Gastrocnemius medialis (tissue), 4 donors: Measurements from ENCODE around the gene SORL1. TPM values are rescaled to one million over a fixed set of nuclear protein-coding genes. Genes with fewer than 3 reads are reported as not detected.
A peak's percentile ranks its signal among the peaks of the same experiment; 100 is the strongest.

Experiments used
- ATAC-seq, 2 donors: fragments of 150-250 bp; one replicate each; pipeline ENCODE4 v1.9.1; 2016
- DNase-seq, 2 donors: peaks; one replicate each; pipeline ENCODE4 v3.0.0-alpha.2; 2019
- H3K27ac ChIP-seq, 4 donors: fragments of 200-600 bp; sonication (generic); 1 replicate in 1 of 4; 2 replicates in 3 of 4; pipeline ENCODE4 v1.5.1; 2016 to 2018; ENCODE audit warnings: mild to moderate bottlenecking in 2 of 4, moderate library complexity in 1 of 4
- H3K27me3 ChIP-seq, 3 donors: fragments of 200-600 bp; sonication (generic) in 2 of 3; 1 replicate in 1 of 3; 2 replicates in 2 of 3; pipeline versions ENCODE4 v1.5.1 to v1.6.0; 2016 to 2019; ENCODE audit warnings: mild to moderate bottlenecking in 1 of 3, moderate library complexity in 1 of 3
- H3K36me3 ChIP-seq, 2 donors: fragments of 200-600 bp; sonication (generic) in 1 of 2; one replicate each; pipeline ENCODE4 v1.5.1; 2017 to 2018
- H3K4me1 ChIP-seq, 2 donors: fragments of 200-600 bp; sonication (generic) in 1 of 2; one replicate each; pipeline ENCODE4 v1.5.1; 2016 to 2017; ENCODE audit warnings: mild to moderate bottlenecking in 2 of 2
- H3K4me3 ChIP-seq, 4 donors: fragments of 200-600 bp; sonication (generic) in 3 of 4; 1 replicate in 1 of 4; 2 replicates in 3 of 4; pipeline ENCODE4 v1.5.1; 2016 to 2019; ENCODE audit warnings: mild to moderate bottlenecking in 2 of 4
- H3K9me3 ChIP-seq, 3 donors: fragments of 200-600 bp; sonication (generic) in 2 of 3; 1 replicate in 1 of 3; 2 replicates in 2 of 3; pipeline ENCODE4 v1.5.1; 2016 to 2019
- POLR2A ChIP-seq, 2 donors: fragments of 450-650 bp; IDR thresholded peaks; one replicate each; pipeline ENCODE4 v1.6.1; 2017; ENCODE audit warnings: antibody characterized with exemption in 2 of 2, mild to moderate bottlenecking in 2 of 2, moderate library complexity in 2 of 2
- in situ Hi-C, 4 donors: fragments of 200-750 bp; cut with MboI; loops; one replicate each; pipeline versions ENCODE4 v1.15.0 to v1.8.0; 2017; ENCODE audit warnings: low sequenced_read_pairs in 4 of 4
- intact Hi-C: fragments of 100-400 bp; cut with DNase I; formaldehyde crosslinking; loops from one replicate; pipeline ENCODE4 v1.15.1; 2023; ENCODE audit warnings: low total_unique reads
- total RNA-seq, 4 donors: library from RNA; depleted of rRNA; stranded (reverse); fragments of >200 nt; gene quantifications; one replicate each; pipeline versions ENCODE4 v1.1.0 to v1.2.3, GENCODE V29; 2016
- TF ChIP-seq, protein P1 (sequence below), 5 experiments: fragments of 450-650 bp in 3 of 5; fragments of 200-600 bp in 2 of 5; sonication (generic) in 2 of 5; IDR thresholded peaks in 4 of 5; conservative IDR thresholded peaks in 1 of 5; 1 replicate in 4 of 5; 2 replicates in 1 of 5; pipeline ENCODE4 v1.5.1; 2016 to 2019; ENCODE audit warnings: antibody characterized with exemption in 5 of 5, mild to moderate bottlenecking in 3 of 5, moderate library complexity in 3 of 5

SORL1 gene
- total RNA-seq, 4 donors from 2014 or later, result 0.78 to 2.7 (median 2.3) TPM

DNA sequence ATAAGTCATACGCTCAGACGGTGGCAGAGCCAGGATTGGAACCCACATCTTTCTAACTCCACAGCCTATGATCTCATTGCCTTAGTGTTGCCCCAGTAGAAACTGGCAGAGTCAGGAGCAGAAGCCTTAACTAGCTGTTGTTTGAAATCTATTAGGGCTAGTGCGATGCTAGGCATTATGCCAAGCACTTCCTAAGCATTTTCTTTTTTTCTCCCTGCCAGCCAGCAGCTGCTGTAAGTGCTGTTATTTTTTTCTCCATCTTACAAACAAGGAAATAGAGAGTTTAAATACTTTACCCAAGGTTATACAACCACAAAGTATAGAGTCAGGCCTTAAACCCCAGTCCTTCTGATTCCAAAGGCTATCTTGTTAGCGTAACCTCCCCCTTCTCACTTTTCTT is 161.6 kb downstream of the SORL1 start:
- H3K27ac ChIP-seq, result no peak overlapping the region
- H3K4me1 ChIP-seq, result no peaks in the 10 kb centered on the region
- H3K36me3 ChIP-seq, result no peaks in the 10 kb centered on the region
- no peaks in the 10 kb centered on the region for H3K9me3 ChIP-seq
- ATAC-seq (no peak), DNase-seq (no peak)
- TF ChIP-seq, protein P1, sequence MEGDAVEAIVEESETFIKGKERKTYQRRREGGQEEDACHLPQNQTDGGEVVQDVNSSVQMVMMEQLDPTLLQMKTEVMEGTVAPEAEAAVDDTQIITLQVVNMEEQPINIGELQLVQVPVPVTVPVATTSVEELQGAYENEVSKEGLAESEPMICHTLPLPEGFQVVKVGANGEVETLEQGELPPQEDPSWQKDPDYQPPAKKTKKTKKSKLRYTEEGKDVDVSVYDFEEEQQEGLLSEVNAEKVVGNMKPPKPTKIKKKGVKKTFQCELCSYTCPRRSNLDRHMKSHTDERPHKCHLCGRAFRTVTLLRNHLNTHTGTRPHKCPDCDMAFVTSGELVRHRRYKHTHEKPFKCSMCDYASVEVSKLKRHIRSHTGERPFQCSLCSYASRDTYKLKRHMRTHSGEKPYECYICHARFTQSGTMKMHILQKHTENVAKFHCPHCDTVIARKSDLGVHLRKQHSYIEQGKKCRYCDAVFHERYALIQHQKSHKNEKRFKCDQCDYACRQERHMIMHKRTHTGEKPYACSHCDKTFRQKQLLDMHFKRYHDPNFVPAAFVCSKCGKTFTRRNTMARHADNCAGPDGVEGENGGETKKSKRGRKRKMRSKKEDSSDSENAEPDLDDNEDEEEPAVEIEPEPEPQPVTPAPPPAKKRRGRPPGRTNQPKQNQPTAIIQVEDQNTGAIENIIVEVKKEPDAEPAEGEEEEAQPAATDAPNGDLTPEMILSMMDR (IDR thresholded peaks at IDR 0.05 in 4 of 5, conservative IDR thresholded peaks at IDR 0.05 in 1 of 5), result no peak
- TF ChIP-seq POLR2A (IDR thresholded peaks at IDR 0.05), result no peak
- no peaks in the 10 kb centered on the region for H3K27me3 ChIP-seq
- intact Hi-C loops (no loop called here), in situ Hi-C loops (no loop called here)
- H3K4me3 ChIP-seq, result no peak overlapping the region

DNA sequence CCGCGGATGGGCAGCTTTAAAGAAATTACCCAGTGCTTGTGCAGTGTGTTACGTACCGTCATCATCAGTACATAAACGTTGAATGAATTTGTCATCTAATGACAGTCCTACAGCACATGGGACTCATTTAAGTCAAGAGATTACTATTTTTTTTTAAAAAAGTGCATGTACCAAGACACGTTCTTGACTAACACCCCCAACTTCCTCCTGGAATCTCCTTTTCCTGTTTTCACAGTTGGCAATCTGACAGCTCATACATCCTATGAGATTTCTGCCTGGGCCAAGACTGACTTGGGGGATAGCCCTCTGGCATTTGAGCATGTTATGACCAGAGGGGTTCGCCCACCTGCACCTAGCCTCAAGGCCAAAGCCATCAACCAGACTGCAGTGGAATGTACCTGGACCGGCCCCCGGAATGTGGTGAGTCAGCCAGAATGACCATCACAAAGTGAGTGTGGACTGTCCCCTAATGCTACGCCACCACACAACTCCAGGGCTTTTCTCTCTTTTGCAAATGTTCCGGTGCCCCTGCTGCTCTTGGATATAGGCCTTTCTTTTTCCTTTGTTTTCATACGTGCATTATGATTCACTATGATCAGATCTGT is 162.6 kb downstream of the SORL1 start:
- Histone ChIP-seq H3K4me1 (no peaks in the 10 kb centered on the region), H3K9me3 (no peaks in the 10 kb centered on the region), H3K27ac (no peak overlapping the region), H3K4me3 (no peak overlapping the region), H3K36me3 (no peaks in the 10 kb centered on the region), H3K27me3 (no peaks in the 10 kb centered on the region)
- no peak for TF ChIP-seq POLR2A (IDR thresholded peaks at IDR 0.05)
- ATAC-seq (no peak), DNase-seq (no peak)
- intact Hi-C loops, result no loop called here
- in situ Hi-C loops, result no loop called here

DNA sequence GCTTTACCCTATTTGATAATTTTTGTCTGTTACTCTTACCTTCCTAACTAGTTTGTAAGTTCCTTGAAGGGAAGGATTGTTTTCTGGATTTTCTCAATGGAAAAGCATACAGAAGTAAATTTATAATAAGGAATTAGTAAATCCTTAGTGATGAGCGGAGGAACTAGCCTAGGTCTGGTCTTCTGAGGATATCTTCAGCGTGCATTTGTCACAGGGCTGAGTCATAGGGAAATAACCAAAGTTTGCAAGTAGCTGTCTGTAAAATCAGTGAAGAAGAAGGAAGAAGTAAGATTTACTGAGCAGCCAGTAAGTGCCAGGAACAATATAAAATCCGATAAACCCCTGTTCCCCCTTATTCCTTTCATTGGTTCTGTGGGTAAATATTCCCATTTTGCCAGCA is 163.4 kb downstream of the SORL1 start:
- TF ChIP-seq POLR2A (IDR thresholded peaks at IDR 0.05), result no peak
- TF ChIP-seq, protein P1 (IDR thresholded peaks at IDR 0.05 in 4 of 5, conservative IDR thresholded peaks at IDR 0.05 in 1 of 5), result no peak
- Histone ChIP-seq H3K27ac (no peak overlapping the region), H3K4me1 (peaks cover 0 to 5% of the 10 kb centered on the region in 2 donors), H3K9me3 (no peaks in the 10 kb centered on the region), H3K27me3 (no peaks in the 10 kb centered on the region), H3K4me3 (no peak overlapping the region), H3K36me3 (no peaks in the 10 kb centered on the region)
- ATAC-seq (no peak), DNase-seq (no peak)
- intact Hi-C loops (no loop called here), in situ Hi-C loops (no loop called here)

DNA sequence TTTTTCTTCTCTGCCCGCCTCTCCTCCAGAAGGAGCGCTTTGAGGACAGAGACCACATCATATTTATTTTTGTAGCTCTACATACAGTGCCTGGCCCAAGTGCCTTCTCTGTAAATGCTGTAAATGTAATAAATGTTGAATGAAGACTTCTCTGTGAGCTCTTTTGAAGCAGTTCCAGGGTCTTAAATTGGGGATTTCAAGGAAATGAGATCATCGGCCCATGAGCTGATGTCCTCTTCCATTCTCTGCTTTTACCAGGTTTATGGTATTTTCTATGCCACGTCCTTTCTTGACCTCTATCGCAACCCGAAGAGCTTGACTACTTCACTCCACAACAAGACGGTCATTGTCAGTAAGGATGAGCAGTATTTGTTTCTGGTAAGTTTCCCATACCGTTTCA is 166.4 kb downstream of the SORL1 start:
- Histone ChIP-seq H3K4me3 (no peak overlapping the region), H3K9me3 (no peaks in the 10 kb centered on the region), H3K4me1 (peaks cover 0 to 7% of the 10 kb centered on the region in 2 donors), H3K27me3 (no peaks in the 10 kb centered on the region), H3K36me3 (no peaks in the 10 kb centered on the region), H3K27ac (no peak overlapping the region)
- TF ChIP-seq POLR2A (IDR thresholded peaks at IDR 0.05), result no peak
- TF ChIP-seq, protein P1 (IDR thresholded peaks at IDR 0.05 in 4 of 5, conservative IDR thresholded peaks at IDR 0.05 in 1 of 5), result no peak
- no peak for DNase-seq
- no peak for ATAC-seq
- intact Hi-C loops, result no loop called here
- in situ Hi-C loops, result no loop called here

DNA sequence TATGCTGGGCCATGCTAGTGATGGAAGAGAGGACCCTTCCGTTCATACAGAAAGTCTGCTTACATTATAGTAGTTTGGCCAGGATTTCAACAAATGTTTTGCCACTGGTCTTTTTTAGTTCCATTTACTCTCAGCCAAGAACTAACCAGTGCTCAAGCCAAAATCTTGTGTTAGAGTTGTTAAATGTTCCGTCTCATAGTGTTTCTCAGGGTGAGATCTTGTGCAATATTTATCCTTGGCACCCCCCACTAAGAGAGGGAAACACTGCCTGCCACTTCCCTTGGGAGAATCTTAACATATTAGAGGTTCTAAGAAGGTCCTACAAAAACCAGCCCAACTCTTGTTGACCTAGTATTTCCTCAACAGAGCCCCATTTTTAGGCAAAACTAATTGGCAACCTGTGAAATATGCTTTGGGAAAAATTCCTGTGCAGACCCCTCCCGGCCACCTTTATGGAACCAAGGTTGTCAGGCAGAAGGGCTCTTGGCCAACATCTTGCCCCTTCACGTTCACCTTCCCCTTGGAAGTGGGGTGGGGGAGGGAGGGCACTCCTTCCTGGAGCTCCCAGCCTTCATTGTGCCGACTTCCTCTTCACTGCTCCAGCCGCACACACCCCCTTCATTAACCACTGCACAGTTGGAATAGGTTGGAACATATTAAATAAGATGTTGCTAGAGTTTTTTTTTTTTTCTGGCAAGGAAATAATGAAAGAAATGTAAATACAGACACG is 173.8 kb downstream of the SORL1 start:
- no peak for DNase-seq
- no peaks in the 10 kb centered on the region for H3K27me3 ChIP-seq
- intact Hi-C loops, result no loop called here
- in situ Hi-C loops, result no loop called here
- H3K4me1 ChIP-seq, result peaks cover 3 to 10% of the 10 kb centered on the region in 2 donors
- TF ChIP-seq POLR2A (IDR thresholded peaks at IDR 0.05), result no peak
- TF ChIP-seq, protein P1 (IDR thresholded peaks at IDR 0.05 in 4 of 5, conservative IDR thresholded peaks at IDR 0.05 in 1 of 5), result no peak
- ATAC-seq, result peak; percentile 46 to 72
- no peak overlapping the region for H3K4me3 ChIP-seq
- H3K36me3 ChIP-seq, result no peaks in the 10 kb centered on the region
- H3K9me3 ChIP-seq, result no peaks in the 10 kb centered on the region
- H3K27ac ChIP-seq, result no peak overlapping the region
